K562 (cell line): ENCODE data around the gene IL20. TPM values are rescaled to one million over a fixed set of nuclear protein-coding genes. Genes with fewer than 3 reads are reported as not detected.

ENCODE experiments used
- ATAC-seq: fragments of 200-7000 bp; cut with Tn5 transposase; 3 replicates; pipeline ENCODE4 v1.9.1; 2020; ENCODE audit warnings: moderate library complexity
- BruUV-seq: library from RNA; stranded (reverse); fragments of 400-500 nt; replicated peaks from 2 replicates; lab custom pipeline; 2021; lab: Mats Ljungman, UMichigan
- CTCF ChIA-PET: fragments of 300-600 bp; formaldehyde crosslinking; extraction: SDS; loops from one replicate; lab custom pipeline; 2021; ENCODE audit warnings: low intra/inter-chr PET ratio; lab: Yijun Ruan, JAX
- POLR2A ChIA-PET: fragments of 300-600, 350-650 bp; sonication (Branson Sonifier 250); formaldehyde crosslinking; extraction: SDS; loops from one replicate; lab custom pipeline; 2021; ENCODE audit warnings: antibody characterized with exemption, inconsistent platforms; lab: Yijun Ruan, JAX
- DNase-seq, 4 experiments: peaks; one replicate each; pipeline versions ENCODE4 v3.0.0 to v3.0.0-alpha.2; 2011 to 2018; ENCODE audit warnings: low spot score in 3 of 4, mixed read lengths in 3 of 4; ENCODE audit errors: extremely low read depth in 1 of 4
- FAIRE-seq: peaks from 2 replicates; lab custom pipeline; 2011; peaks lifted over from hg19 to GRCh38; lab: Jason Lieb, UNC
- H2AFZ ChIP-seq: 2 replicates; pipeline ENCODE4 v1.6.0; 2011; ENCODE audit warnings: low read depth, low read length, control low read depth, inconsistent platforms
- H3K27ac ChIP-seq: fragments of 200-600 bp; 3 replicates; pipeline ENCODE4 v1.8.0; 2011; ENCODE audit warnings: low read depth, mild to moderate bottlenecking, control low read depth, inconsistent platforms, low read length, moderate library complexity, mixed read lengths; ENCODE audit errors: extremely low read depth
- H3K27me3 ChIP-seq, 2 experiments: fragments of 300-600 bp in 1 of 2; 2 replicates in 1 of 2; 3 replicates in 1 of 2; pipeline versions ENCODE4 v1.6.0 to v1.8.0; 2011; ENCODE audit warnings: inconsistent platforms in 2 of 2, low read length in 2 of 2, mild to moderate bottlenecking in 1 of 2, mixed read lengths in 1 of 2, moderate library complexity in 1 of 2; ENCODE audit not compliant: control insufficient read depth in 2 of 2, insufficient read depth in 2 of 2
- H3K36me3 ChIP-seq: fragments of 300-600 bp; 3 replicates; pipeline ENCODE4 v1.8.0; 2011; ENCODE audit warnings: mild to moderate bottlenecking, low read length, inconsistent platforms; ENCODE audit not compliant: control insufficient read depth, insufficient read depth
- H3K4me1 ChIP-seq, 2 experiments: fragments of 200-600 bp in 1 of 2; replicated peaks in 1 of 2; 2 replicates in 1 of 2; 3 replicates in 1 of 2; pipeline versions ENCODE4 v1.5.1 to v1.8.0; 2011; ENCODE audit warnings: inconsistent platforms in 2 of 2, low read length in 2 of 2, mild to moderate bottlenecking in 1 of 2, mixed read lengths in 1 of 2, moderate library complexity in 1 of 2; ENCODE audit not compliant: control insufficient read depth in 2 of 2, insufficient read depth in 2 of 2
- H3K4me2 ChIP-seq: 2 replicates; pipeline ENCODE4 v1.6.1; 2011; ENCODE audit warnings: low read length, control low read depth, inconsistent platforms, mixed read lengths; ENCODE audit not compliant: insufficient read depth
- H3K4me3 ChIP-seq: fragments of 200-600 bp; sonication (generic), shearing (Covaris generic); 2 replicates; pipeline ENCODE4 v1.5.1; 2016; ENCODE audit warnings: control low read depth, inconsistent platforms
- H3K79me2 ChIP-seq: fragments of 200-600 bp; 3 replicates; pipeline ENCODE4 v1.8.0; 2011; ENCODE audit warnings: low read length, inconsistent platforms; ENCODE audit not compliant: control insufficient read depth, insufficient read depth
- H3K9ac ChIP-seq, 2 experiments: 2 replicates each; pipeline versions ENCODE4 v1.6.0 to v1.6.1; 2011; ENCODE audit warnings: low read depth in 2 of 2, low read length in 2 of 2, control low read depth in 1 of 2, inconsistent platforms in 1 of 2, mild to moderate bottlenecking in 1 of 2, mixed read lengths in 1 of 2; ENCODE audit not compliant: insufficient read depth in 1 of 2
- H3K9me1 ChIP-seq: one replicate; pipeline ENCODE4 v1.6.0; 2011; ENCODE audit warnings: inconsistent platforms, mild to moderate bottlenecking, low read length, moderate library complexity; ENCODE audit not compliant: control insufficient read depth, insufficient read depth
- H3K9me3 ChIP-seq: replicated peaks from 2 replicates; pipeline ENCODE4 v1.5.1; 2011; ENCODE audit warnings: low read depth, low read length, inconsistent platforms; ENCODE audit not compliant: control insufficient read depth, insufficient read depth
- H4K20me1 ChIP-seq: replicated peaks from 2 replicates; pipeline ENCODE4 v1.6.1; 2011; ENCODE audit warnings: low read length, inconsistent platforms, mixed read lengths; ENCODE audit not compliant: control insufficient read depth, insufficient read depth
- ARID3B ChIP-seq: fragments of 250-450 bp; sonication (Bioruptor Pico); IDR thresholded peaks from 2 replicates; pipeline ENCODE4 v1.4.0; 2020; ENCODE audit warnings: borderline replicate concordance
- CEBPG ChIP-seq, 3 experiments: fragments of 200-800 bp in 1 of 3; sonication (Bioruptor generic) in 1 of 3; sonication (generic) in 1 of 3; formaldehyde crosslinking in 1 of 3; IDR thresholded peaks in 2 of 3; conservative IDR thresholded peaks in 1 of 3; 2 replicates each; pipeline versions ENCODE4 v1.6.1 to v1.8.0; 2016 to 2022; ENCODE audit warnings: missing compliant biosample characterization in 2 of 3, missing genetic modification characterization in 2 of 3, mild to moderate bottlenecking in 1 of 3, missing genetic modification reagents in 1 of 3
- CHCHD3 ChIP-seq: fragments of 250-450 bp; sonication (Bioruptor Pico); IDR thresholded peaks from 2 replicates; pipeline ENCODE4 v2.1.2; 2022; ENCODE audit warnings: mild to moderate bottlenecking
- CREB1 ChIP-seq, 2 experiments: sonication (generic) in 1 of 2; formaldehyde crosslinking in 1 of 2; IDR thresholded peaks; 2 replicates each; pipeline versions ENCODE4 v1.6.1 to v1.8.0; 2012 to 2022; ENCODE audit warnings: inconsistent platforms in 1 of 2, mild to moderate bottlenecking in 1 of 2, missing genetic modification reagents in 1 of 2, moderate library complexity in 1 of 2
- ETV5 ChIP-seq: sonication (generic); formaldehyde crosslinking; IDR thresholded peaks from 2 replicates; pipeline ENCODE4 v1.4.0; 2020; ENCODE audit warnings: low read depth, mild to moderate bottlenecking, missing genetic modification reagents
- FOXM1 ChIP-seq, 2 experiments: fragments of 450-650 bp in 1 of 2; sonication (generic) in 1 of 2; formaldehyde crosslinking in 1 of 2; IDR thresholded peaks; 2 replicates each; pipeline versions ENCODE4 v1.6.1 to v1.9.0; 2017 to 2022; ENCODE audit warnings: low read depth in 2 of 2, mild to moderate bottlenecking in 2 of 2, missing genetic modification reagents in 1 of 2, moderate library complexity in 1 of 2
- FOXP1 ChIP-seq: sonication (generic); formaldehyde crosslinking; IDR thresholded peaks from 2 replicates; pipeline ENCODE4 v1.8.0; 2022; ENCODE audit warnings: mild to moderate bottlenecking, missing genetic modification reagents
- MLLT1 ChIP-seq, 2 experiments: fragments of 450-650 bp; IDR thresholded peaks; 2 replicates each; pipeline ENCODE4 v1.6.1; 2016
- PHTF2 ChIP-seq: fragments of 250-450 bp; sonication (Bioruptor Pico); IDR thresholded peaks from 2 replicates; pipeline ENCODE4 v1.5.0; 2021; ENCODE audit warnings: mild to moderate bottlenecking
- SAP30 ChIP-seq: fragments of 200-600 bp; sonication (generic); IDR thresholded peaks from 2 replicates; pipeline ENCODE4 v1.6.1; 2012; ENCODE audit warnings: borderline replicate concordance, low read depth, mild to moderate bottlenecking, moderate library complexity, low read length, control low read depth, inconsistent platforms; ENCODE audit not compliant: insufficient read depth, poor library complexity, severe bottlenecking
- TBP ChIP-seq: optimal IDR thresholded peaks from 2 replicates; pipeline ENCODE3; 2011; ENCODE audit warnings: low read depth, low read length, improper control_type of control experiment
- ZNF12 ChIP-seq: sonication (generic); formaldehyde crosslinking; IDR thresholded peaks from 2 replicates; pipeline ENCODE4 v1.4.0; 2020; ENCODE audit warnings: mild to moderate bottlenecking, missing genetic modification reagents
- ZNF280A ChIP-seq: fragments of 450-650 bp; IDR thresholded peaks from 2 replicates; pipeline ENCODE4 v1.6.1; 2018; ENCODE audit warnings: mild to moderate bottlenecking, low read depth; ENCODE audit not compliant: partially characterized antibody
- ZNF436 ChIP-seq: fragments of 250-450, 450-650 bp; sonication (Bioruptor Pico); formaldehyde crosslinking; IDR thresholded peaks from 2 replicates; pipeline ENCODE4 v1.7.0; 2020; ENCODE audit warnings: mild to moderate bottlenecking
- WGBS: fragments of 100-300 bp; shearing (Covaris generic); methylation state at CpG from one replicate; pipeline ENCODE4 v1.1.6; 2016; ENCODE audit warnings: low coverage, mixed read lengths; ENCODE audit not compliant: insufficient coverage; ENCODE audit errors: missing lambda C conversion rate; 5-methylcytosine and 5-hydroxymethylcytosine counted together
- in situ Hi-C: fragments of 300-500 bp; cut with MboI; formaldehyde crosslinking; loops from 4 replicates; pipeline ENCODE4 v1.15.0; 2018; ENCODE audit warnings: inconsistent platforms, mixed read lengths
- intact Hi-C: fragments of 100-400 bp; cut with micrococcal nuclease; formaldehyde crosslinking; loops from 2 replicates; pipeline ENCODE4 v1.14.2; 2022
- polyA plus RNA-seq, 8 experiments: library from polyadenylated mRNA; depleted of rRNA in 4 of 8; stranded (reverse) in 5 of 8; unstranded in 3 of 8; fragments of >200 nt; fragmentation: Nextera tagmentation in 2 of 8; fragmentation: Illumina TruSeq in 1 of 8; extraction: Ambion mirVana in 2 of 8; extraction: Trizol in 1 of 8; gene quantifications; 2 replicates each; pipeline versions ENCODE4 v1.2.1 to v1.2.3, GENCODE V29; 2011 to 2014; ENCODE audit warnings: inconsistent platforms in 1 of 8, missing spikeins in 1 of 8
- total RNA-seq, 7 experiments: library from RNA; depleted of rRNA in 6 of 7; stranded (reverse); fragments of >200 nt in 6 of 7; fragmentation: Illumina TruSeq in 2 of 7; extraction: Trizol in 2 of 7; gene quantifications; 2 replicates each; pipeline versions ENCODE4 v1.2.1 to v1.2.3, GENCODE V29; 2011 to 2021; ENCODE audit warnings: low replicate concordance in 1 of 7

The IL20 gene
- total and polyA plus RNA-seq, 9 of the 15 experiments (the other 6 are each of a cell fraction or from before 2014, with no cell fraction given) = not detected

GRCh38 chr1:206856674-206857464 is 8.6 kb upstream of the IL20 start:
- BruUV-seq = no TSS peak
- DNase-seq (peak in 1 of 4 experiments; percentile 32), ATAC-seq (peak; percentile 91), FAIRE-seq (no peak)
- no peak overlapping the region for H2AFZ ChIP-seq
- H3K36me3 ChIP-seq = no peaks in the 10 kb centered on the region
- no peaks in the 10 kb centered on the region for H3K9me3 ChIP-seq
- in situ Hi-C loops = no loop called here
- H3K4me3 ChIP-seq = no peak overlapping the region
- intact Hi-C loops = no loop called here
- ChIA-PET CTCF (interaction anchor here (1.3 kb wide), 1 partner anchor 55 kb away, joined by 3 read pairs; no protein-coding TSS in a partner anchor), POLR2A (interaction anchor here (0.8 to 1.0 kb wide), 2 partner anchors 12 to 22 kb away, joined by 3 to 5 read pairs; no protein-coding TSS in a partner anchor)
- 4% methylated on average over 5 of the region's 5 CpGs for WGBS
- no peak overlapping the region for H3K4me2 ChIP-seq
- no peaks in the 10 kb centered on the region for H4K20me1 ChIP-seq
- H3K79me2 ChIP-seq = no peaks in the 10 kb centered on the region
- peaks cover 12 to 30% of the 10 kb centered on the region in 2 experiments; a peak in 4 of 5 replicates for H3K27me3 ChIP-seq
- H3K27ac ChIP-seq = no peak overlapping the region
- H3K9me1 ChIP-seq = no peaks in the 10 kb centered on the region
- no peaks in the 10 kb centered on the region for H3K4me1 ChIP-seq
- no peak overlapping the region for H3K9ac ChIP-seq
- no peak for TF ChIP-seq SAP30
- no peak for TF ChIP-seq TBP
- TF ChIP-seq ARID3B (CRISPR knock-in tag) = no peak
- TF ChIP-seq MLLT1 (IDR thresholded peaks at IDR 0.05) = no peak
- TF ChIP-seq ZNF280A = no peak
- TF ChIP-seq CHCHD3 = no peak
- TF ChIP-seq FOXM1 (IDR thresholded peaks at IDR 0.05; ENCODE audit: low read depth) = no peak
- no peak for TF ChIP-seq FOXM1 (CRISPR knock-in tag; IDR thresholded peaks at IDR 0.05; ENCODE audit: low read depth)
- TF ChIP-seq FOXP1 (CRISPR knock-in tag) = no peak
- no peak for TF ChIP-seq ZNF12
- TF ChIP-seq PHTF2 (CRISPR knock-in tag) = no peak
- no peak for TF ChIP-seq CEBPG (CRISPR knock-in tag; IDR thresholded peaks at IDR 0.05)
- no peak for TF ChIP-seq CEBPG (tag; conservative IDR thresholded peaks at IDR 0.05 in 1 of 2, IDR thresholded peaks at IDR 0.05 in 1 of 2)
- no peak for TF ChIP-seq CREB1 (IDR thresholded peaks at IDR 0.05)
- no peak for TF ChIP-seq CREB1 (CRISPR knock-in tag; IDR thresholded peaks at IDR 0.05)
- TF ChIP-seq ETV5 = no peak
- no peak for TF ChIP-seq ZNF436 (CRISPR knock-in tag)
